BLaER1 treated with 17β-estradiol and CSF1 and Interleukin-3, amounts not matched to agents 10 nM and 100 nM (cell line): Measurements from ENCODE around the gene DAD1.

Source experiments
- H3K27ac ChIP-seq, 11 experiments: shearing (Covaris generic); formaldehyde crosslinking; 2 replicates each; pipeline ENCODE4 v1.8.1; 2022
- H3K27me3 ChIP-seq, 11 experiments: shearing (Covaris generic); formaldehyde crosslinking; 2 replicates each; pipeline ENCODE4 v1.8.1; 2022
- H3K36me3 ChIP-seq, 11 experiments: shearing (Covaris generic); formaldehyde crosslinking; 2 replicates each; pipeline ENCODE4 v1.8.1; 2022
- H3K4me1 ChIP-seq, 10 experiments: shearing (Covaris generic); formaldehyde crosslinking; 2 replicates each; pipeline ENCODE4 v1.8.1; 2022
- H3K4me2 ChIP-seq, 11 experiments: shearing (Covaris generic); formaldehyde crosslinking; 2 replicates each; pipeline ENCODE4 v1.8.1; 2022
- H3K4me3 ChIP-seq, 10 experiments: shearing (Covaris generic); formaldehyde crosslinking; 2 replicates each; pipeline ENCODE4 v1.8.1; 2022
- H3K9ac ChIP-seq, 11 experiments: shearing (Covaris generic); formaldehyde crosslinking; 2 replicates each; pipeline ENCODE4 v1.8.1; 2022
- H3K9me3 ChIP-seq, 11 experiments: shearing (Covaris generic); formaldehyde crosslinking; replicated peaks in 1 of 11; 2 replicates each; pipeline ENCODE4 v1.8.1; 2022
- H4K20me1 ChIP-seq, 11 experiments: shearing (Covaris generic); formaldehyde crosslinking; 2 replicates each; pipeline ENCODE4 v1.8.1; 2022
- Cebpa-rat ChIP-seq, 11 experiments: shearing (Covaris generic); IDR thresholded peaks; 2 replicates each; pipeline ENCODE4 v1.8.1; 2022

The DAD1 gene

GRCh38 chr14:22602862-22603261 is 13.8 kb upstream of the DAD1 start:
- Histone ChIP-seq H3K4me2 (no peak overlapping the region), H3K36me3 (peaks cover 39 to 66% (median 59%) of the 10 kb centered on the region in 11 experiments; a peak in 21 of 22 replicates), H3K27ac (no peak overlapping the region)

GRCh38 chr14:22601996-22602395 is 13.0 kb upstream of the DAD1 start:
- Histone ChIP-seq H3K4me2 (peak overlapping the region in 3 of 11 experiments; percentile 6 to 95 (median 14); a peak in 3 of 22 replicates), H4K20me1 (peaks cover 0 to 12% (median 0%) of the 10 kb centered on the region in 11 experiments; a peak in 2 of 22 replicates), H3K27me3 (no peaks in the 10 kb centered on the region; a peak in 3 of 22 replicates), H3K9ac (no peak overlapping the region), H3K36me3 (peaks cover 34 to 57% (median 50%) of the 10 kb centered on the region in 11 experiments; a peak in 21 of 22 replicates), H3K9me3 (peaks cover 0 to 9% (median 0%) of the 10 kb centered on the region in 11 experiments; a peak in 2 of 22 replicates), H3K4me1 (peaks cover 18 to 46% (median 35%) of the 10 kb centered on the region in 10 experiments), H3K27ac (no peak overlapping the region), H3K4me3 (no peak overlapping the region)
- TF ChIP-seq Cebpa-rat (IDR thresholded peaks at IDR 0.05): no peak

More at GRCh38 chr14:22602862-22603261, 13.8 kb upstream of the DAD1 start:
- no peaks in the 10 kb centered on the region; a peak in 3 of 22 replicates for H3K27me3 ChIP-seq
- H3K4me1 ChIP-seq: peaks cover 18 to 39% (median 32%) of the 10 kb centered on the region in 10 experiments
- no peak overlapping the region for H3K4me3 ChIP-seq
- TF ChIP-seq Cebpa-rat (IDR thresholded peaks at IDR 0.05): no peak
- no peak overlapping the region for H3K9ac ChIP-seq
- peaks cover 0 to 9% (median 0%) of the 10 kb centered on the region in 11 experiments; a peak in 2 of 22 replicates for H3K9me3 ChIP-seq
- H4K20me1 ChIP-seq: peaks cover 0 to 12% (median 0%) of the 10 kb centered on the region in 11 experiments; a peak in 2 of 22 replicates

- Histone ChIP-seq H3K4me2 (peak overlapping the region in 5 of 11 experiments; percentile 6 to 95 (median 18); a peak in 6 of 22 replicates), H3K27me3 (no peaks in the 10 kb centered on the region; a peak in 3 of 22 replicates), H3K27ac (no peak overlapping the region)
Observed at GRCh38 chr14:22601456-22601855, 12.4 kb upstream of the DAD1 start.

GRCh38 chr14:22600027-22600426 is 11.0 kb upstream of the DAD1 start:
- peak overlapping the region in 4 of 11 experiments; percentile 20 to 83 (median 81); a peak in 5 of 22 replicates for H3K9ac ChIP-seq

More at GRCh38 chr14:22601456-22601855, 12.4 kb upstream of the DAD1 start:
- Histone ChIP-seq H3K4me3 (no peak overlapping the region), H3K9ac (no peak overlapping the region), H3K36me3 (peaks cover 30 to 52% (median 46%) of the 10 kb centered on the region in 11 experiments; a peak in 21 of 22 replicates), H4K20me1 (peaks cover 0 to 12% (median 0%) of the 10 kb centered on the region in 11 experiments; a peak in 2 of 22 replicates), H3K4me1 (peaks cover 18 to 46% (median 35%) of the 10 kb centered on the region in 10 experiments), H3K9me3 (peaks cover 0 to 9% (median 0%) of the 10 kb centered on the region in 11 experiments; a peak in 2 of 22 replicates)
- no peak for TF ChIP-seq Cebpa-rat (IDR thresholded peaks at IDR 0.05)

GRCh38 chr14:22599349-22599748 is 10.3 kb upstream of the DAD1 start:
- Histone ChIP-seq H3K4me1 (peaks cover 18 to 46% (median 35%) of the 10 kb centered on the region in 10 experiments), H3K27me3 (no peaks in the 10 kb centered on the region; a peak in 3 of 22 replicates), H4K20me1 (peaks cover 0 to 12% (median 0%) of the 10 kb centered on the region in 11 experiments; a peak in 2 of 22 replicates), H3K4me2 (peak overlapping the region; percentile 83 to 98 (median 94)), H3K27ac (peak overlapping the region in 2 of 11 experiments; percentile 51 to 73; a peak in 3 of 22 replicates), H3K9me3 (peaks cover 0 to 9% (median 0%) of the 10 kb centered on the region in 11 experiments; a peak in 2 of 22 replicates), H3K4me3 (peak overlapping the region in 9 of 10 experiments; percentile 65 to 92 (median 75); a peak in 15 of 20 replicates), H3K36me3 (peaks cover 16 to 30% (median 25%) of the 10 kb centered on the region in 11 experiments; a peak in 21 of 22 replicates), H3K9ac (peak overlapping the region in 9 of 11 experiments; percentile 71 to 83 (median 81); a peak in 13 of 22 replicates)
- TF ChIP-seq Cebpa-rat (IDR thresholded peaks at IDR 0.05): no peak

More at GRCh38 chr14:22600027-22600426, 11.0 kb upstream of the DAD1 start:
- peak overlapping the region in 1 of 11 experiments; percentile 73; a peak in 1 of 22 replicates for H3K27ac ChIP-seq
- peaks cover 0 to 9% (median 0%) of the 10 kb centered on the region in 11 experiments; a peak in 2 of 22 replicates for H3K9me3 ChIP-seq
- H3K4me1 ChIP-seq: peaks cover 18 to 46% (median 35%) of the 10 kb centered on the region in 10 experiments
- peaks cover 0 to 12% (median 0%) of the 10 kb centered on the region in 11 experiments; a peak in 2 of 22 replicates for H4K20me1 ChIP-seq
- no peak for TF ChIP-seq Cebpa-rat (IDR thresholded peaks at IDR 0.05)
- H3K36me3 ChIP-seq: peaks cover 23 to 37% (median 31%) of the 10 kb centered on the region in 11 experiments; a peak in 21 of 22 replicates
- H3K4me2 ChIP-seq: peak overlapping the region; percentile 83 to 98 (median 94)
- no peaks in the 10 kb centered on the region; a peak in 3 of 22 replicates for H3K27me3 ChIP-seq
- H3K4me3 ChIP-seq: peak overlapping the region in 2 of 10 experiments; percentile 73 to 74; a peak in 1 of 20 replicates

GRCh38 chr14:22598896-22599244 is 9.8 kb upstream of the DAD1 start:
- Histone ChIP-seq H3K9ac (peak overlapping the region; percentile 66 to 83 (median 80)), H4K20me1 (peaks cover 0 to 12% (median 0%) of the 10 kb centered on the region in 11 experiments; a peak in 2 of 22 replicates), H3K4me1 (peaks cover 18 to 46% (median 35%) of the 10 kb centered on the region in 10 experiments), H3K9me3 (peaks cover 0 to 9% (median 0%) of the 10 kb centered on the region in 11 experiments; a peak in 2 of 22 replicates), H3K4me2 (peak overlapping the region; percentile 83 to 98 (median 94)), H3K4me3 (peak overlapping the region; percentile 65 to 92 (median 76)), H3K27me3 (no peaks in the 10 kb centered on the region; a peak in 3 of 22 replicates), H3K36me3 (peaks cover 14 to 27% (median 24%) of the 10 kb centered on the region in 11 experiments; a peak in 21 of 22 replicates), H3K27ac (peak overlapping the region in 8 of 11 experiments; percentile 36 to 75 (median 58); a peak in 9 of 22 replicates)
- no peak for TF ChIP-seq Cebpa-rat (IDR thresholded peaks at IDR 0.05)

- Histone ChIP-seq H3K27ac (peak within 1 kb of the TSS; percentile 29 to 75 (median 55); a peak in 21 of 22 replicates), H3K4me1 (peaks cover 18 to 46% (median 35%) of the 10 kb centered on the region in 10 experiments), H3K4me2 (peak within 1 kb of the TSS; percentile 83 to 98 (median 94)), H3K9me3 (peaks cover 0 to 4% (median 0%) of the 10 kb centered on the region in 11 experiments; a peak in 1 of 22 replicates), H3K36me3 (peaks cover 9 to 21% (median 18%) of the 10 kb centered on the region in 11 experiments; a peak in 21 of 22 replicates), H4K20me1 (peaks cover 0 to 12% (median 0%) of the 10 kb centered on the region in 11 experiments; a peak in 2 of 22 replicates), H3K27me3 (no peaks in the 10 kb centered on the region; a peak in 3 of 22 replicates), H3K4me3 (peak within 1 kb of the TSS; percentile 65 to 92 (median 76)), H3K9ac (peak within 1 kb of the TSS; percentile 66 to 83 (median 80))
- no peak for TF ChIP-seq Cebpa-rat (IDR thresholded peaks at IDR 0.05)
Observed at GRCh38 chr14:22598099-22598895, 9.3 kb upstream of the DAD1 start, which contains the start of gene ABHD4. TSS of gene ABHD4 (plus strand) at chr14:22598300. CDS start at chr14:22598307, 7 bp downstream.

GRCh38 chr14:22597771-22598098 is 8.7 kb upstream of the DAD1 start:
- Histone ChIP-seq H3K27ac (peak overlapping the region in 6 of 11 experiments; percentile 50 to 75 (median 62); a peak in 9 of 22 replicates), H3K4me3 (peak overlapping the region; percentile 65 to 92 (median 76)), H3K9ac (peak overlapping the region; percentile 66 to 83 (median 80)), H3K9me3 (no peaks in the 10 kb centered on the region), H3K36me3 (peaks cover 7 to 16% (median 13%) of the 10 kb centered on the region in 11 experiments; a peak in 15 of 22 replicates), H4K20me1 (peaks cover 0 to 12% (median 0%) of the 10 kb centered on the region in 11 experiments; a peak in 2 of 22 replicates), H3K4me1 (peaks cover 18 to 46% (median 35%) of the 10 kb centered on the region in 10 experiments), H3K27me3 (no peaks in the 10 kb centered on the region; a peak in 3 of 22 replicates), H3K4me2 (peak overlapping the region; percentile 83 to 98 (median 94))
- no peak for TF ChIP-seq Cebpa-rat (IDR thresholded peaks at IDR 0.05)
